HL-60 (cell line): Measurements from ENCODE around the gene TMEM140.

Experiments used
- CTCF ChIP-seq: IDR thresholded peaks from one replicate; pipeline ENCODE4 v1.5.1; 2011; ENCODE audit warnings: low read length, control low read depth, inconsistent platforms; ENCODE audit not compliant: insufficient read depth
- GABPA ChIP-seq: IDR thresholded peaks from 2 replicates; pipeline ENCODE4 v1.6.1; 2012; ENCODE audit warnings: low read depth
- POLR2AphosphoS5 ChIP-seq: IDR thresholded peaks from 2 replicates; pipeline ENCODE4 v1.6.1; 2012; ENCODE audit warnings: low read depth

DNA sequence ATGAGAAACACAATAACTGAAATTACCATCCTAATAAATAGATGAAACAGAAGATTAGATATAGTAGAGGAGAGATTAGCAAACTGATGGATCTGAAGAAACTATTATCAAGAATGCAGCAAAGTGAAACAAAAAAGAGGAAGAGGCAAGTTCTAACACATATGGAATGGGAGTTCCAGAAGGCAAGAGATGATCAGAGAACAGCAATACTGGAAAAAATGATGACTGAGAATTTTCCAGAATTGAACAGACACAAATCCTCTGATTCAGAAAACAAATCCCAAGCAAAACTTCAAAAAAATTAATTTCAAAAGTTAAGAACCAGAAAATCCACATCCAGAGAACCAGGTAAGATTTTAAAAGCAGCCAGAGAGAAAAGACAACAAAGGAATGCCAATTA, 42.8 kb downstream of the TMEM140 start:
- TF ChIP-seq POLR2AphosphoS5 = no peak
- no peak for TF ChIP-seq CTCF
- TF ChIP-seq GABPA = no peak
